ENCODE data around the gene PON1.

PON1 gene

DNA sequence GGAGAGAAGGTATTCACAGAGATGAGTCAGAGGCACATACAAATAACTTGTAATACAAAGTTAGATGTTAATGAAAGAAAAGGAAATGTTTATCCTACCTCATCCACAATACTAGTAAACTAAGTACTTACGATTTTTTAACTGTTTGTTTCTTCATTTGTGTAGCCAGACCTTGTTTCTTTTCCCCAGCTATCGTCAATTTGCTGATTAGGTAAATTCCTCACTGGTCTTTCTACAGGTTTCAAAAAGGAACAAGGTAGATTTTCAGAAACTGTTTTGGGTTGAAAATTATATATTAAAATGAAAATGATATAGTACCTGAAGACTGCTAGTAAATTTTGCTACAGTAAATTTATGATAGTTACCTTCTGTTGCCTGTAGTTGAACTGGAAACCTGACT, 56.6 kb downstream of the PON1 start:
- Histone ChIP-seq H3K4me1 (no peaks in the 10 kb centered on the region), H3K9me3 (replicated peaks in 1 of 11) (no peaks in the 10 kb centered on the region), H3K36me3 (no peaks in the 10 kb centered on the region), H3K4me3 (no peak overlapping the region), H3K4me2 (no peak overlapping the region), H3K9ac (no peak overlapping the region), H3K27ac (no peak overlapping the region), H3K27me3 (no peaks in the 10 kb centered on the region), H4K20me1 (no peaks in the 10 kb centered on the region)
- TF ChIP-seq Cebpa-rat (IDR thresholded peaks at IDR 0.05) = no peak

DNA sequence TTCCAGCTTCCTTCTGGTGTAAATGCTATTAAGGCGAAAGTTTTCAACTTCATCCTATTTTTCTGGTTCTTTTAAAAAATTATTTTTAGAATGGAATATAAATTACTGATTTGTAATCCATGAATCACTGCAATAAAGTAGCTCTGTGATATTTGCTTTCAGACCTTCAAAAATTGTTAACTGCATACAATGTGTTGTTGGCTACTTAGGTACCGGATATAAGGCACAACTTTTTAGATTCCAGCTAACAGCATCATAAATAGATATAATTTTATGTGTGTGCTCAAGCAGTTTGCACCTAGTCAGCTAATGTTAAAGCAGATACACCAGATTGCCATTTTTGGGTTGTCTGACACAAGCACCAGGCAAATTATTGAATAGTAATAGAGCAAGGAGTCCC, 58.7 kb downstream of the PON1 start:
- H3K9ac ChIP-seq = no peak overlapping the region
- no peaks in the 10 kb centered on the region for H3K36me3 ChIP-seq
- no peaks in the 10 kb centered on the region for H3K27me3 ChIP-seq
- no peak overlapping the region for H3K27ac ChIP-seq
- no peak overlapping the region for H3K4me3 ChIP-seq
- H4K20me1 ChIP-seq = no peaks in the 10 kb centered on the region
- H3K4me2 ChIP-seq = no peak overlapping the region
- H3K4me1 ChIP-seq = no peaks in the 10 kb centered on the region
- H3K9me3 ChIP-seq (replicated peaks in 1 of 11) = no peaks in the 10 kb centered on the region
- no peak for TF ChIP-seq Cebpa-rat (IDR thresholded peaks at IDR 0.05)

DNA sequence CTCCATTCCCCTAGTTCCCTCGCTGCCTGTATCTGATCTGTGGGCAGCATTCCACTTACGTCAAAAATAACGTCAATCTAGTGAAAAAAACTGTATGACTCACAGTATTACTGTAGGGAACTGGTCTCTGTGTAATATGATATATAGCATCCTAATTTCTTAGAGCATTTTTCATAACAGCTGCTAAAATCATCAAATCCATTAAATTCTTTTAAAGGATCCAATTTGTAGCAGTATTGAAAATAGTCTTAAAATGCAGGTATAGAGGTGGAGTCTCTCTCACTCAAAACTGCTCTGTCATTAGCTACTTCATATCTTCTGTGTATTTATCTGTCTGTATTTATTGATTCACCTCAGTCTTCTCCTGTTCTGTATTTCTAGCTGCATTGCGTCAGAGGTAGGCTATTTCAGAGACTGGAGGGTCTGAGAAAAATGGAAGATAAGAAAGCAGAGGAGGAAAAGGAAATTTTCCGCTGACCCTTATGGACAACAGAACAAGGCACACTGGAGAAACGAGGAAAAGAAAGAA, 59.9 kb downstream of the PON1 start:
- Histone ChIP-seq H3K9me3 (replicated peaks in 1 of 11) (no peaks in the 10 kb centered on the region), H3K36me3 (no peaks in the 10 kb centered on the region), H3K27ac (no peak overlapping the region), H3K4me1 (no peaks in the 10 kb centered on the region), H3K9ac (no peak overlapping the region), H3K27me3 (no peaks in the 10 kb centered on the region), H3K4me2 (no peak overlapping the region), H3K4me3 (no peak overlapping the region), H4K20me1 (no peaks in the 10 kb centered on the region)
- no peak for TF ChIP-seq Cebpa-rat (IDR thresholded peaks at IDR 0.05)

DNA sequence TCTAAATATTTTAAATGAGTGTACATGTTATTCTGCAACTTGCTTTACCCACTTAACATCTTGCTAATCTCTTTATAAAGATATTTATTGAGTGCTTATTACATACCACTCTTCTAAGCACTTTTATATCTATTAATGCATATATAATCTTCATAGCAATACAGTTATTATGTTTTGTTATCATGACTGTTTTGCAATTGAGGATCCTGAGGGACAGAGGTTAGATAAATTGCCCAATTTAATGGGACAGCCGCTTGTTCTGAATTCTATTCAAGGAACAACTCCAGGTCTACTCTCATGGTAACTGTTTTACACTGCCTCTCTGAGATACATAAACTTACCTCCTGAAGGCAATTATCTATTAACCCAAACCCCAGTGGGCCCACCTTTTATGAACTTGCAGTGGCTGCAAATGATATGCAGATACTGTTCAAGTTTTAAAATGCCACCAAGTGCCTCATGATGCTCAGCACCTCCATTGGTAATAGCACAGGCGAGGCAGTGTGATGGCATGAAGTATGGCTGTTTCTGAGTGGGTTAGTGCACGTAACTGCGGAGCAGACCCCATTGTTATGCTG, 60.5 kb downstream of the PON1 start:
- Histone ChIP-seq H3K36me3 (no peaks in the 10 kb centered on the region), H3K9me3 (replicated peaks in 1 of 11) (no peaks in the 10 kb centered on the region), H3K4me3 (no peak overlapping the region), H3K27me3 (no peaks in the 10 kb centered on the region), H4K20me1 (no peaks in the 10 kb centered on the region), H3K4me2 (no peak overlapping the region), H3K9ac (no peak overlapping the region), H3K4me1 (no peaks in the 10 kb centered on the region), H3K27ac (no peak overlapping the region)
- TF ChIP-seq Cebpa-rat (IDR thresholded peaks at IDR 0.05) = no peak

DNA sequence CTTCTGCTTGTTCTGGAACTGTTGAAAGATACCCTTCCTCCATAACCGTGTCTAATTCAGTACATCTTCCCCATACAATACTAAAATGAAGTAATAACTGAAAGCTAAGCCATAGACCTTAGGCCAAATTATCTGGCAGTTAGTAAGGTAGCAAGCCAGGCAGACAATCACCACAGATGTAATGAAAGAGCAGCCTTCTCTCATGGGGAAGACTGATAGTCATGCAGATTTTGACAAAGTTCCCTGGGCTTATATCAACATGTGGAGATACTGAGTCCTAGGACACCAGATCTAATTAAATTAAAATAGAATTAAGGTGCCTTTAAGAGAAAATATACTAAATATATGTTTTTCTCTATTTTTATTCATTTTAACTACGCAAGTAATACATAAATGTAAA, 61.5 kb downstream of the PON1 start:
- Histone ChIP-seq H3K27me3 (no peaks in the 10 kb centered on the region), H3K27ac (no peak overlapping the region), H3K4me1 (no peaks in the 10 kb centered on the region), H4K20me1 (no peaks in the 10 kb centered on the region), H3K36me3 (no peaks in the 10 kb centered on the region), H3K4me2 (no peak overlapping the region), H3K9ac (no peak overlapping the region), H3K4me3 (no peak overlapping the region), H3K9me3 (replicated peaks in 1 of 11) (no peaks in the 10 kb centered on the region)
- TF ChIP-seq Cebpa-rat (IDR thresholded peaks at IDR 0.05) = no peak

DNA sequence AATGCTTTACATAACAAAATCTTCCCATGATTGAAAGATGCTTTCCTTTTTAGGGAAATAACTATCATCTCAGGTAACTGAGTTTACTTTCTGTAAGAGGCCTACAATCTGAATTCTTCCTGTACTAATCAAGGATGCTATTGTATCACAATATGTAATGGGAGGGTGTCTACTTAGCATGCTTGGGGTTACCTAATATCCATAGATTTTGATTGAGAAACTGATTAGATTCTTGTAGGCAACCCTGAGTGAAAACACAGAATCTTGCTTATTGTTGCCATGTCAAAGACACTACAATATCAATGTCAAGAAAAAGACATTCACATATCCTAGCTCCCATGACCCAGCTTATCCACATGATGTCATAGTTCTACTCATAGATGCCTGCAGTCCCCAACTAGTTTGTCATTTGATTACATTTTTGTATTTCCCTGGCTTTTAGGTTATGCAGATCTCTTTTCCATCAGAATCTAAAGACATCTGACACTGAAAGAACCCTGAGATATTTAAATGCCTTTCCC, 62.4 kb downstream of the PON1 start:
- H3K4me3 ChIP-seq = no peak overlapping the region
- no peaks in the 10 kb centered on the region for H3K4me1 ChIP-seq

DNA sequence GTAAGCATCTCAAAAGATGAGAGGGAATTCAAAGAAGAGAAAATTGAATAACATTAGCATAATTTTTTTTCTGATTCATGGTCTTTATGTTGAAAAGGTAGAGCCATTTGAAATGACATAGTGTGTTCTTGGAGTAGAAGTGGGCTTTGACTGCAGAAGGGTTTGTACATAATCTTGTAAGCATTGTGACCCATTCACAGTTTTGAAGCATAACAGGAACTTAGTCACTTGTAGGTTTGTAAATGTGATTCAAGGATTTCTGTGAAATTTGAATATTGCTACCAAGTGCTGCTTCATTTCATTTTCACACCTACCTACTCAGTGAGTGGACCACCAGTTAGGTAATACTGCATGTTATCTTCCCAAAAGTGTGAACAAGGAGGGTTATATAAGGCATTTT, 68.6 kb downstream of the PON1 start:
- Histone ChIP-seq H3K4me1 (no peaks in the 10 kb centered on the region), H3K4me2 (no peak overlapping the region), H3K4me3 (no peak overlapping the region), H3K9ac (no peak overlapping the region), H3K36me3 (no peaks in the 10 kb centered on the region), H3K9me3 (replicated peaks in 1 of 11) (no peaks in the 10 kb centered on the region), H4K20me1 (no peaks in the 10 kb centered on the region), H3K27ac (no peak overlapping the region), H3K27me3 (no peaks in the 10 kb centered on the region)
- no peak for TF ChIP-seq Cebpa-rat (IDR thresholded peaks at IDR 0.05)

More for the DNA sequence above, 62.4 kb downstream of the PON1 start:
- Histone ChIP-seq H3K4me2 (no peak overlapping the region), H3K27me3 (no peaks in the 10 kb centered on the region), H4K20me1 (no peaks in the 10 kb centered on the region), H3K9me3 (replicated peaks in 1 of 11) (no peaks in the 10 kb centered on the region), H3K9ac (no peak overlapping the region), H3K27ac (no peak overlapping the region), H3K36me3 (no peaks in the 10 kb centered on the region)
- TF ChIP-seq Cebpa-rat (IDR thresholded peaks at IDR 0.05) = no peak

DNA sequence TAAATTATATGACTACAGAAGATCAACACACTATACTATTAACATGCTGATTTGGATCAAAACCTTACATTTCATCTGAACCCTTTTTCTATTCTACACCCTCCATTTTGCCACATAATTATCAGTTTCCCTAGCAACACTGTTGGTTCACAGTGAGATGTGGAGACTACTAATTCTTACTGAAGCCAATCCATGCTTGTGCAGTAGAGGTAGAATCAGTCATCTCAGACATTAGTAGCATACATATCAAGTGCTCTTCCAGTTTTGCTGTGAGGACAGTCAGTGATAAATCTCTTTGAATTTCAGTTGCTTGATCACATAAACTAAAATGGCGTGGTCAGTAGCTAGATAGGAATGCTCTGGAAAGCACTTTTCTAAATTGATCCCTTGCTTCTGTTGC, 70.3 kb downstream of the PON1 start:
- H3K27me3 ChIP-seq = no peaks in the 10 kb centered on the region
- H3K4me1 ChIP-seq = no peaks in the 10 kb centered on the region
- no peak overlapping the region for H3K4me2 ChIP-seq
- H3K36me3 ChIP-seq = no peaks in the 10 kb centered on the region
- H3K4me3 ChIP-seq = no peak overlapping the region
- no peak overlapping the region for H3K9ac ChIP-seq
- H4K20me1 ChIP-seq = no peaks in the 10 kb centered on the region
- TF ChIP-seq Cebpa-rat (IDR thresholded peaks at IDR 0.05) = no peak
- H3K27ac ChIP-seq = no peak overlapping the region
- no peaks in the 10 kb centered on the region for H3K9me3 ChIP-seq (replicated peaks in 1 of 11)

DNA sequence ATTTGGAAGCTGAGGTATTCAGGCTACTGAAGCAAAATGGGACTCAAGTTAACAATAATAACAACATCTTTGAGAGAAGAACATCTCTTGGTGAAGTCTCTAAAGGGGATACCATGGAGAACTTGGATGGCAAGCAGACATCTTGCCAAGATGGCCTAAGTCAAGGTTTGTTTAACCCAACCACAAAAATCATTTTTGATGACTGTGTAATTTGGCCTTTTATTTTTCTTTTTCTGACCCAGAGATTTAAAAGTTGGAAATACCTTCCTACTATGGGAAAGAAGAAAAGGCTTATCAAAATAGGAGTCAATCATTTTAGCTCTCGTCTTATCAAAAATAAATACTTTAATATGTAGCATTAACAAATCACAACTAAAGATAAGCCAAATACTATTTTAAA, 72.4 kb downstream of the PON1 start:
- Histone ChIP-seq H3K27ac (no peak overlapping the region), H3K4me2 (no peak overlapping the region), H3K4me3 (no peak overlapping the region), H3K36me3 (no peaks in the 10 kb centered on the region), H3K9me3 (replicated peaks in 1 of 11) (no peaks in the 10 kb centered on the region), H3K4me1 (no peaks in the 10 kb centered on the region), H3K9ac (no peak overlapping the region), H4K20me1 (no peaks in the 10 kb centered on the region), H3K27me3 (no peaks in the 10 kb centered on the region)
- no peak for TF ChIP-seq Cebpa-rat (IDR thresholded peaks at IDR 0.05)

DNA sequence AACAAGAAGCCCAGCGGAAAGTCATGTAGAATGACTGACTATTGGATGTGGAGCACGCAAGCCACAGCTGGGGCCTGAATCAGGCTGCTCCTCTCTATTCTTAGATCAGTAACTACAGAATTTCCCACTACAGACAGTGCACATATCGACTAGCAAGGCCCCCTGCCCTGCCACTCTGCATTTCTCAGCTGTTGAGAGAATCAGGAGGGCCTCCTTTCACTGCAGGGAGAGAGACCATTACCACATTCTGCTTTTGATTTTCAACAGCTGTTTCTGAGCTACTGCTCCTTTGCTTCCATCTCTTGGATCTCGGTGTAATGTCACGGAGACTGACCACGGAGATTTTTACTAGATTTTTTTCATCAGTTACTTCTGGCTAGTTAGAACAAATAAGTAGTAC, 73.8 kb downstream of the PON1 start:
- Histone ChIP-seq H3K9me3 (replicated peaks in 1 of 11) (no peaks in the 10 kb centered on the region), H3K27ac (no peak overlapping the region), H3K4me1 (no peaks in the 10 kb centered on the region), H3K4me3 (no peak overlapping the region), H3K27me3 (no peaks in the 10 kb centered on the region), H3K4me2 (no peak overlapping the region), H3K36me3 (no peaks in the 10 kb centered on the region), H4K20me1 (no peaks in the 10 kb centered on the region), H3K9ac (no peak overlapping the region)
- no peak for TF ChIP-seq Cebpa-rat (IDR thresholded peaks at IDR 0.05)

Data from BLaER1 treated with 17β-estradiol and CSF1 and Interleukin-3, amounts not matched to agents 10 nM and 100 nM (cell line).